Measurements from ENCODE around the gene DPF3. TPM values are rescaled to one million over a fixed set of nuclear protein-coding genes. Genes with fewer than 3 reads are reported as not detected.

The DPF3 gene
- total RNA-seq, 4 donors from 2014 or later, result 0.39 to 3.4 (median 1.6) TPM

DNA sequence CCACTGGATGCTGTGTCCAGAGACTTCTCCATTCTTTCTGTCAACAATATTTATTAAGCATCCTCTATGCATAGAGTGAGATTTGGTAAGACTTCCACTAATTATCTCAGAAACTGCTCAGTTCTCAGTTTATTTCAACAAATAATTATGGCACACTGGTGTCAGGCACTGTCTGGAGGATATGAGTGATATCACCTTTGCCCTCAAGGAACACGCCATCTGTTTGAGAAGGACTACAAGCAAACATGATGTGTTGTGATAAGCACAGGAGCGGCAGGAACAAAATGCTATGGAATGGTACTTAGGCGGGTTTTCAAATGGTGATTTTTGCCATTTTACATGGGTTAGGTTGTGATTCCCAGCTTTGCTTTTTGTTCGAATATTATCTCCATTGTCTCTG is 229.2 kb downstream of the DPF3 start:
- Histone ChIP-seq H3K4me3 (no peak overlapping the region), H3K9me3 (no peaks in the 10 kb centered on the region), H3K4me1 (no peaks in the 10 kb centered on the region), H3K27me3 (no peaks in the 10 kb centered on the region), H3K36me3 (no peaks in the 10 kb centered on the region), H3K27ac (no peak overlapping the region)
- WGBS, result 91% methylated on average over 4 of the region's 4 CpGs
- no peak for DNase-seq (ENCODE audit: low spot score in 2 of 2)
- no peak for TF ChIP-seq EP300 (IDR thresholded peaks at IDR 0.05)
- TF ChIP-seq POLR2A (IDR thresholded peaks at IDR 0.05), result no peak
- no peak for TF ChIP-seq POLR2AphosphoS5 (IDR thresholded peaks at IDR 0.05)
- TF ChIP-seq, protein P1, sequence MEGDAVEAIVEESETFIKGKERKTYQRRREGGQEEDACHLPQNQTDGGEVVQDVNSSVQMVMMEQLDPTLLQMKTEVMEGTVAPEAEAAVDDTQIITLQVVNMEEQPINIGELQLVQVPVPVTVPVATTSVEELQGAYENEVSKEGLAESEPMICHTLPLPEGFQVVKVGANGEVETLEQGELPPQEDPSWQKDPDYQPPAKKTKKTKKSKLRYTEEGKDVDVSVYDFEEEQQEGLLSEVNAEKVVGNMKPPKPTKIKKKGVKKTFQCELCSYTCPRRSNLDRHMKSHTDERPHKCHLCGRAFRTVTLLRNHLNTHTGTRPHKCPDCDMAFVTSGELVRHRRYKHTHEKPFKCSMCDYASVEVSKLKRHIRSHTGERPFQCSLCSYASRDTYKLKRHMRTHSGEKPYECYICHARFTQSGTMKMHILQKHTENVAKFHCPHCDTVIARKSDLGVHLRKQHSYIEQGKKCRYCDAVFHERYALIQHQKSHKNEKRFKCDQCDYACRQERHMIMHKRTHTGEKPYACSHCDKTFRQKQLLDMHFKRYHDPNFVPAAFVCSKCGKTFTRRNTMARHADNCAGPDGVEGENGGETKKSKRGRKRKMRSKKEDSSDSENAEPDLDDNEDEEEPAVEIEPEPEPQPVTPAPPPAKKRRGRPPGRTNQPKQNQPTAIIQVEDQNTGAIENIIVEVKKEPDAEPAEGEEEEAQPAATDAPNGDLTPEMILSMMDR (IDR thresholded peaks at IDR 0.05), result no peak

DNA sequence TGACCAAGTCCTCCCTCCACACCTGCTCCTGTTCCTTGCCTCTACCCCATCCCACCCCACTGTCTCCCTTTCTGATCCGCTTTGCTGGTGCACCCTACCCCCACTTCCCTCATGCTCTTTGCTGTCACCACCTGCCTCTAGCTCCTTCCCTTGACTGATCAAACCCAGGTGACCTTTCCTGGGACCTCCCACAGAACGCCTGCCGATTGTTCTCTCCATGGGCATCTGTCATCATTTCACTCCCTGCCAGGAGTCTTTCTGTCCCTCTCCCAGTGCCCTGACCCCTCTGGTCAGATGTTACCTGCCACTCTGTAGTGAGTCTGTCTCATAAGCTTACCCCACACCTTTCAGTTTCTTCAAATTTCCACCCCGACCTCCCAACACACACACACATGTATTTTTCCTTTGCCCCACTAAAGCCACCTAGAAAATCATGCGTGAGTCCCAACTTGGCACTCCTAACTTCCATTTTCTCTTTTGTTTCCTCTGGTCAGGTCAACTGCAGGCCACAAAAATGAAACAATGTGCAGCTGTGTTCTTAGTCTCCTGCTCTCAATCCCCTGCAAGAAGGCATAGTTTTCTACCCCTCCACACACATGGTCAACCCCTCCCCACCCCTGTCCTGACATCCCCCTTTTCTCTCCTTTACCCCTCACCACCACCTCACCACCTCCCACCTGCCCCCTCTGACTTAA is 229.8 kb downstream of the DPF3 start:
- no peak for DNase-seq (ENCODE audit: low spot score in 2 of 2)
- no peak overlapping the region for H3K27ac ChIP-seq
- H3K4me3 ChIP-seq, result no peak overlapping the region
- H3K36me3 ChIP-seq, result no peaks in the 10 kb centered on the region
- WGBS, result 90% methylated on average over 5 of the region's 5 CpGs
- TF ChIP-seq EP300 (IDR thresholded peaks at IDR 0.05) (no peak), POLR2A (IDR thresholded peaks at IDR 0.05) (no peak), POLR2AphosphoS5 (IDR thresholded peaks at IDR 0.05) (no peak)
- TF ChIP-seq, protein P1 (IDR thresholded peaks at IDR 0.05), result no peak
- no peaks in the 10 kb centered on the region for H3K4me1 ChIP-seq
- no peaks in the 10 kb centered on the region for H3K9me3 ChIP-seq
- no peaks in the 10 kb centered on the region for H3K27me3 ChIP-seq

DNA sequence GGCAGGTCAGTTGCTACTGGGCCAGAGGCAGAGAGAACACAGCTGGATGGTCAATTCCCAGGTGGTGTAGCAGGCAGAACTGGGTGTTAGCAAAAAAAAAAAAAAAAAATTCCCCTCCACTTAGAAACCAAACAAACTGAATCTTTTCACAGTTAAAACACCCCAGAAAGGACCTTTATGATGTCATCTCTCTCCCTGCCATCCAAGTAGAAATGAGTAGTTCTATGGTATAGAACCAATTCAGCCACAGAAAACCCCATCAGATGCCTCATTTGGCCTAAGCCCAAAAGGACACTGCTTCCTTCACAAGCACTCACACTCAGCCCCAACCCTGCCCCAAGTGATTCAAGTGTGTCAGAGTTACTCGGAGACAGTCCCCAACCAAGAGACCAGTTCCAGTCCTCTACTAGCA is 230.8 kb downstream of the DPF3 start:
- TF ChIP-seq POLR2A (IDR thresholded peaks at IDR 0.05) (no peak), POLR2AphosphoS5 (IDR thresholded peaks at IDR 0.05) (no peak), EP300 (IDR thresholded peaks at IDR 0.05) (no peak)
- TF ChIP-seq, protein P1 (IDR thresholded peaks at IDR 0.05), result no peak
- no peak overlapping the region for H3K27ac ChIP-seq
- no peaks in the 10 kb centered on the region for H3K4me1 ChIP-seq
- H3K36me3 ChIP-seq, result no peaks in the 10 kb centered on the region
- WGBS, result 100% methylated on average over 1 of the region's 1 CpG
- no peak for DNase-seq (ENCODE audit: low spot score in 2 of 2)
- no peak overlapping the region for H3K4me3 ChIP-seq
- H3K9me3 ChIP-seq, result no peaks in the 10 kb centered on the region
- no peaks in the 10 kb centered on the region for H3K27me3 ChIP-seq

DNA sequence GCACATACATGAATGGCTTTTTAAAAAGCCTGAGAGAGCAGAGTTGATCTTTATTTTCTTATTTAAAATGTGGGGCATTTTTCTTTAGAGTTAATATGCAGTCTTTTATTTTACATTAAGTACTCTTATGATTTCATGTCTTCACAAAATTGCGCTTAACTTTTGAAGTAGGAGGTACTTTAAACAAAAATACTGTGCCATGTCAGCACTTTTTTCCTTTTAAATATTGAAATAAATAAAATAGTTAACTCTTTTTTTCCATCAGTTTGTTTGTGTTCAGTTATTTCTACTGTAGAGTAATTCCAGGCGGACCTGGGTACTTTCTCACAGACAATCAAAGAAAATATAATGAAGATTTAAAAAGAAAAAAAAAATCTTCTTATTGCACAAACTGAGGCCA is 231.7 kb downstream of the DPF3 start:
- DNase-seq (ENCODE audit: low spot score in 2 of 2), result no peak
- Histone ChIP-seq H3K27ac (no peak overlapping the region), H3K9me3 (no peaks in the 10 kb centered on the region), H3K36me3 (no peaks in the 10 kb centered on the region), H3K27me3 (no peaks in the 10 kb centered on the region), H3K4me1 (no peaks in the 10 kb centered on the region), H3K4me3 (no peak overlapping the region)
- TF ChIP-seq, protein P1 (IDR thresholded peaks at IDR 0.05), result no peak
- TF ChIP-seq POLR2AphosphoS5 (IDR thresholded peaks at IDR 0.05), result no peak
- TF ChIP-seq EP300 (IDR thresholded peaks at IDR 0.05), result no peak
- TF ChIP-seq POLR2A (IDR thresholded peaks at IDR 0.05), result no peak
- WGBS, result 79% methylated on average over 2 of the region's 2 CpGs

DNA sequence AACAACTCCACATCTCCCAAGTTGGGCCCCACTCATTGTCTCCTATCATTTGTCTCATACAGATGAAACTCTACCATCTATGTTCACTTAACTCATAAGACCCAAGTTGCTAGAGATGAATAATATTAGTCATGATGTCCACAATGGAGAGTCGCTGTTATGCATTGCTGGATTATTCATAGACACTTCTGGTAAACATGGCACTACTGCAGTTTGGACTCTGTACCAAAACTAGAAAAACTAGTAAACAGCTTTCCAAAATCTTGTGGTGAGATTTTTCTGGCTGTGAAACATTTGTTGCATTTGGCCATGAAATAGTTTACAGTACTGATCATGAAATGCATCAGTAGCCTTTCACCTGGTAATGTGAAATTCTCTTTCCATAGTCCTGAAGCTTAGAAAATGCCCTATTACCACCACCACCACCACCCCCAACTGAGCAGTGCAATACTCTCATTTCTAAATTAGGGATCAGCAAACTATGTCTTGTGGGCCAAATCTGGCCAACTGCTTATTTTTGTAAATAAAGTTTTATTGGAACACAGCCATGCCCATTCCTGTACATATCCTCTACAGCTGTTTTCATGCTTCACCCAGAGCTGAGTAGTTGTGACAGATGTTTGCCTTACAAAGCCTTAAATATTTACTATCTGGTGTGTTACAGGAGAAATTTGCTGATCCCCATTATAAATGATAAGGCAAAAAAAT is 236.5 kb downstream of the DPF3 start:
- 100% methylated on average over 1 of the region's 1 CpG for WGBS
- Histone ChIP-seq H3K27me3 (no peaks in the 10 kb centered on the region), H3K9me3 (no peaks in the 10 kb centered on the region), H3K4me3 (no peak overlapping the region), H3K27ac (no peak overlapping the region), H3K36me3 (no peaks in the 10 kb centered on the region), H3K4me1 (no peaks in the 10 kb centered on the region)
- DNase-seq (ENCODE audit: low spot score in 2 of 2), result no peak
- TF ChIP-seq, protein P1 (IDR thresholded peaks at IDR 0.05), result no peak
- no peak for TF ChIP-seq POLR2A (IDR thresholded peaks at IDR 0.05)
- no peak for TF ChIP-seq EP300 (IDR thresholded peaks at IDR 0.05)
- no peak for TF ChIP-seq POLR2AphosphoS5 (IDR thresholded peaks at IDR 0.05)

Measured in suprapubic skin (tissue), 4 donors.